Uterus (tissue), 2 donors: ENCODE measurements around the gene SNX22.

ENCODE experiments used
- POLR2A ChIP-seq, 2 donors: fragments of 450-650 bp; IDR thresholded peaks; one replicate each; pipeline ENCODE4 v1.6.1; 2016; ENCODE audit warnings: antibody characterized with exemption in 2 of 2, mild to moderate bottlenecking in 1 of 2, moderate library complexity in 1 of 2
- TF ChIP-seq, protein P1 (sequence below), 4 experiments: fragments of 200-600 bp in 2 of 4; fragments of 450-650 bp in 2 of 4; sonication (generic) in 2 of 4; IDR thresholded peaks; one replicate each; pipeline ENCODE4 v1.5.1; 2016 to 2019; ENCODE audit warnings: antibody characterized with exemption in 4 of 4, mild to moderate bottlenecking in 2 of 4, moderate library complexity in 1 of 4

DNA sequence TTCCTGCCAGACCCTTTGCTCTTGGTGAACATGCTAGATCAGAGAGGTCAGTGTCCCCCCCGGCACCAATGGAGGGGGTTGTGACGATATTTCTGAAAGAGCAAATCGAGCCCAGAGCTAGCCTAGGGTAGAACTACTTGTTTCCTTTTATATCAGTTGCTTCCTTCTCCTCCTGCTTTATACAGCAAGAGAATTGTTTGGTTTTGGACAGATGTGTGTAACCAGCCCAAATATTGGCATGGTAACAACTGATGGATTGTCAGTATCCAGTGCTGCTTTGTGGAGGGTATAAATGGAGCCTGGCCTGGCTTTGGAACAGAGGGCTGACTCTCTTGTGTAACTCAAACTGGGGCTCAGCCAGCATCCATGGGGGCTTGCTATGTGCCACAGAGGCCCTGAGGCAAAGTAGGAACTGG, 28.6 kb upstream of the SNX22 start:
- no peak for TF ChIP-seq POLR2A (IDR thresholded peaks at IDR 0.05)
- TF ChIP-seq, protein P1, sequence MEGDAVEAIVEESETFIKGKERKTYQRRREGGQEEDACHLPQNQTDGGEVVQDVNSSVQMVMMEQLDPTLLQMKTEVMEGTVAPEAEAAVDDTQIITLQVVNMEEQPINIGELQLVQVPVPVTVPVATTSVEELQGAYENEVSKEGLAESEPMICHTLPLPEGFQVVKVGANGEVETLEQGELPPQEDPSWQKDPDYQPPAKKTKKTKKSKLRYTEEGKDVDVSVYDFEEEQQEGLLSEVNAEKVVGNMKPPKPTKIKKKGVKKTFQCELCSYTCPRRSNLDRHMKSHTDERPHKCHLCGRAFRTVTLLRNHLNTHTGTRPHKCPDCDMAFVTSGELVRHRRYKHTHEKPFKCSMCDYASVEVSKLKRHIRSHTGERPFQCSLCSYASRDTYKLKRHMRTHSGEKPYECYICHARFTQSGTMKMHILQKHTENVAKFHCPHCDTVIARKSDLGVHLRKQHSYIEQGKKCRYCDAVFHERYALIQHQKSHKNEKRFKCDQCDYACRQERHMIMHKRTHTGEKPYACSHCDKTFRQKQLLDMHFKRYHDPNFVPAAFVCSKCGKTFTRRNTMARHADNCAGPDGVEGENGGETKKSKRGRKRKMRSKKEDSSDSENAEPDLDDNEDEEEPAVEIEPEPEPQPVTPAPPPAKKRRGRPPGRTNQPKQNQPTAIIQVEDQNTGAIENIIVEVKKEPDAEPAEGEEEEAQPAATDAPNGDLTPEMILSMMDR (IDR thresholded peaks at IDR 0.05) = no peak
